ENCODE measurements around the gene TMEM161A.
"Not testable (repeated sequence)": the region's sequence is repeated elsewhere in the genome, so short reads cannot be mapped to it uniquely, and the experiment has no call there.

Gene TMEM161A

GRCh38 chr19:19138109-19138981, at the start of gene TMEM161A:
TMEM161A (minus strand) TSS chr19:19138478; CDS start chr19:19138428, 50 bp downstream.
- peak; percentile 99 for DNase-seq

DNA sequence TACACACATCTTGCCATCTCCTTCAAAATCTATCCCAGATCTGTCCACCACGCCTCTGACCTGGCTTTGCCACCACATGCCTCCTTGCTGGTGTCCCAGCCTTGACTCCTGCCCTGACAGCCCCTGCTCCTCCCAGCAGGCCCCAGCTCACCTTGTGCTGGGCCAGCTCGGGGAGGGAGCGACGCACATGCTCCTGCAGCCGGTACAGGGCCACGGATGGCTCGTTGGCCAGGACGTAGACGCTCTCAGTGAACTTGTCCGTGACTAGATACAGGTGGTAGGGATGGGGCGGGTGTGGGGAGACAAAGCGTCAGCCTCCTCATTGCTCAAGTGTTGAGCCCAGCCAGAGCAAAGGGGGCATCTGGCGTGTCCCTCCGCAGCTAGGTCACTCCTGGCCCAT, 48.5 kb upstream of the TMEM161A start:
- no peak for DNase-seq

GRCh38 chr19:19185853-19186740, 47.8 kb upstream of the TMEM161A start:
- DNase-seq: peak; percentile 55

GRCh38 chr19:19181488-19181998, 43.3 kb upstream of the TMEM161A start:
- DNase-seq: no peak

DNA sequence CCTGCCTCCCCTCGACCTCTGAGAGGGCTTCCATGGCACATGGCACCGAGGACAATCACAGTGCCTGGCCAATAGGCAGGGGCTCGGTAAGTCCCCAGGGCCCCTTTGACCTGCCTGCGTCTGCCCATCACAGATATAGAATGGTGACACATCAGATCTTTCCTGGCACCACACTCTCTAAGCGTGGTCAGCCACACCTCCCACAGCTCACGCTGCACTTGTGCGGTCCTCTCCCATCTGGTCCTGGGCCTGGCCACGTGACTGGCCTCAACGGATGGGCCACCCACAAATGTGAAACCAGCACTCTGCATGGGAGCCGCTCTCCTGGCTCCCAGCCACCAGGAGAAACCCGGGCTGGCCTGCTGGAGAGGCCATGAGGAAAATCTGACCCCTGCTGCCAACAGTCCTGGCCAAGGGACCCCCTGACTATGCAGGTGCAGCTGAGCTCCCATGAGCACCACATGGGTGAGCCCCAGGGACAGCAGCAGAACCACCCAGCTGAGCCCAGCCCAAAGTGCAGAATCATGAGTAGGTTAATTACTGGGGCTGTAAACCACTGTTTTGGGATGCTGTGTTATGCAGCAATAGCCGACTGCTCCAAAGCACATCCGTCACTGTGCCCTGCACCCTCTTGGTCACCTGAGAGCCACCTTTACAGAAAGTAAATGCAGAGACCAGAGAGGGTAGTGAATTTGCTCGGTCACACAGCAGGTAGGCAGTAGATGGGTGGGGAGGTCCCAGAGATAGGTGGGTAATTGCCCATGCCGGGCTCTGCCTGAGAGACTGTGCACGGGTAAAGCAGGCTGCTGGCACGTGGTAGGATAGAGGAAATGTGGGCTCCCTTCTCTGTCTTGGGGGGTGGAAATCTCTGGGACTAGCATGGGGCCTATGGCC, 41.5 kb upstream of the TMEM161A start:
- peak; percentile 19 for DNase-seq

DNA sequence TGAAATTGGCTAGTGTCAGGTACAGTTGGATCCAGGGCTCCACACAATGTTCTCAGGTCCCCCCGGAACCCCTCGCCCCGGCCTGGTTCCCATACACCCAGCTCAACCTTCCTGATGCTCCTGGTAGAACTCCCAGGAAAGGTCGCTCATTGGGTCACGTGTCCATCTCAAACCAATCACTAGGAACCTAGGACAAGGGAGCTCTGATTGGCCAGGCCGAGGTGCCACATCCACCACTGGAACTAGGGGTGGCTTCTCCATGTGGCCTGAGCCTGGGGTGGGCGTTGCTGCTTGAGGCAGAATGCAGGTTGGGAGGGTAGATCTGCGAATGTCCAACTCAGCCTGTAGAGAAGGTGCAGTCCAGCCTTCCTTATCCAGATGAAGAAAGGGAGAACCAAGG, 38.7 kb upstream of the TMEM161A start:
- DNase-seq: no peak

- not testable (repeated sequence) for DNase-seq
Observed at GRCh38 chr19:19173243-19173642, 35.0 kb upstream of the TMEM161A start.

GRCh38 chr19:19171821-19172532, 33.7 kb upstream of the TMEM161A start:
- DNase-seq: peak; percentile 16

DNA sequence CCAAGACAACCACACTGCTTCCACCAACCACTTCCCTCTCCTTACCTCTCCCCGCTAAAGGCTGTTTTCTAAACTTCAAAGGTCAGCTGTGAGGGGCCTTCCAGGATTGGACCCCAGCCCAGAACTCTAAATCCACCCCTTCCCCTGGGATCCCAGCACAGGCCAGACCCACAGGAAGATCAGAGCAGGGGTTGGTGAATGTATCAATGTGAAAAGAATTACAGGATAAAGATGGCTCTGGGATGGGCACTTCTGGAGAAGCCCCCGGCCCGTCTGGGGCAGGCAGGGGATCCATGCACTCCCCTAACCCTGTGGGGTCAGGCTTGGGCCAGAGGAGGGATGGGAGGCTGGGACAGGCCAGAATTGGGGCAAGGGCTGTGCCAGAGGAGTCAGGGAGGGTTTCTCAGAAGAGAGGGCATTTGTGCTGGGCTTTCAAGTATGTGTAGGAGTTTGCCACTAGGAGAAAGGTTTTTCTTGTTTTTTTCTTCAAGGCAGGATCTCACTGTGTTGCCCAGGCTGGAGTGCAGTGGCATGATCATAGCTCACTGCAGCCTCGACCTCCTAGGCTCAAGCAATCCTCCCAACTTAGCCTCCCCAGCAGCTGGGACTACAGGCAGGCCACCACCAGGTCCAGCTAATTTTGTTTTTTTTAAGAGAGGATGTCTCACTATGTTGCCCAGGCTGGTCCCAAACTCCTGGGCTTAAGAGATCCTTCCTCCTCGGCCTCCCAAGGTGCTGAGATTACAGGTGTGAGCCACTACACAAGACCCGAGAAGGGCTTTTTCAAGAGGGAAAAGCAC, 32.8 kb upstream of the TMEM161A start:
- DNase-seq: no peak

DNA sequence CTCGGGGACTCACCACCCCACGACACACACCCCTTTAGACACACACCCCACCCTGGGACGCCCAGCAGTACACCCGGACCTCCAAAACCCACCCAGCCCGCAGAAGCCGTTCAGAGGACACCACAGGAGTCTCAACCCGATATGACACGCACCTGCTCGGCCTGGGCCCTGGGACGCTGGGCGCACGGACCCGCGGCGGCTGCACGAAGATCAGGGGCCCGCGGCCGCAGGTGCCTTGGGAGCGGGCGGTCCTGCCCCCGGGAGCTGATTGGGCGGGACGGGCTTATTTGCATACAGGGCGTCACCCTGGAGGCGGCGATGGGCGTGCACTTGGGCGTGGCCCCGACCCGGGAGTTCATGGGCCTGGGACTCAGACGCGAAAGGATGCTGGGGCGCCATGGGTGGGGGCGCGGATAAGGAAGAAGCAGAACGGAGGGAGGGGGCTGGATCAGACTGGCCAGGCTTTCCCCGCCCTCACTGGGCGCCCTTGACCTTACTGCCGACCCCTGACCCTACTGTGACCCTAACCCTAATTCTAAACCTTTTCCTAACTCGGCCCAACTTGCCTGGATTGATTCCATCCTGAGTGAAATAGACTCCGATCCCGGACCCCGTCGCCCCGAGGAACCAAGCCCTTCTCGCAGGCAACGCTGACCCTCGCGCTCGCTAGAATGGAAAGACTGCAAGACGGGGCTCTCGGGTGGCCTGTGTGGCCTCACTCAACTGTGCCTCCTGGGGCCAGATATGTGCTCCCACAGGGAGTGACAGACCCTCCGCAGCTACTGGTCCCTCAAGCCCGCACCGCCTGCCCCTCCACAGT, 32.0 kb upstream of the TMEM161A start, which contains the start of gene MEF2B:
Gene MEF2B (minus strand): TSS at position 211 of the 820 bp plus-strand sequence. CDS start 19,528 bp downstream, outside the sequence.
- peak; percentile 48 for DNase-seq

- DNase-seq: no peak
Observed at GRCh38 chr19:19169236-19170052, 31.2 kb upstream of the TMEM161A start.

DNA sequence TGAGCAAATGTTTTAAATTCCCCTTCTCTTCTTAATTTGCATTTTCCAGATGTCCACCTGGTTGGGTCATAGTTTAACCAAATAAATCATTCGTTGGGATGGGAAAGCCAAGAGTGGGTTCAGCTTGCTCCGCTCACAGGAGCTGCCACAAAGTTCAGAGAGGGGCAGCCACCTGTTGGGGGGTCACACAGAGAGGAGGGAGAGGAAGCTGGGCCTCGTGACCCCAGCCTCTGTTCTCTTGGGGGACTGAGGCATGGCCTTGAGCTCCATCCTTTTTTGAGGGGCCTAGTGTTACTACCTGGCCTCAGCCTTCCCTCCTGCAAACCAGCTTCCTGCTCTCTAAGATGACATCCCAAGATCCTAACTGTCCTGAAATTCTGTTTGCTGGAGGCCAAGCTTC, 29.3 kb upstream of the TMEM161A start:
- DNase-seq: no peak

GRCh38 chr19:19165396-19165795, 27.1 kb upstream of the TMEM161A start:
- DNase-seq: no peak

DNA sequence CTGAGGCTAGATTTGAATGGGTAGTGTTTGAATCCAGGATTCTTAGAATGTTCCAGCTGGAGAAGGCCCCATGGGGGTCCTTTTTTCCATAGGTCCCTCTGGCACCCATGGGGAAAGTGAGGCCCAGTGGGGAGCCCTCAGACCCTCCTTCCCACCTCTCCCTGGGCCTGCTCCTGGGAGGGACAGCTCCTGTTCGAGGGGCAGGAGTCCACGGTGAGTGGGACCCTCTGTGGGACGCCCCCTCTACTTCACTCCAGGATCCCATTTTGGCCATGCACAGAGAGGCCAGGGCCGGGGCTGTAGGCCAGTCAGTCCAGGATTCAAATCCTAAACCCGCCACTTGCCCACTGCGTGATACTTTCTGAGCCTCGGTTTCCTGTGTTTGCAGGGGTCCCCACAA, 24.2 kb upstream of the TMEM161A start:
- no peak for DNase-seq

- DNase-seq: no peak
Observed at GRCh38 chr19:19160461-19161035, 22.3 kb upstream of the TMEM161A start.

- no peak for DNase-seq
Observed at GRCh38 chr19:19159534-19159933, 21.3 kb upstream of the TMEM161A start.

- DNase-seq: no peak
Observed at GRCh38 chr19:19157808-19158207, 19.5 kb upstream of the TMEM161A start.

- DNase-seq: no peak
Observed at GRCh38 chr19:19155495-19156219, 17.4 kb upstream of the TMEM161A start.
